HG03571 (cell line): ENCODE data around the gene TP73.
"Not testable (repeated sequence)": the region's sequence is repeated elsewhere in the genome, so short reads cannot be mapped to it uniquely, and the experiment has no call there.

Experiments
- ATAC-seq: cut with Tn5 transposase; IDR thresholded peaks from one replicate; pipeline ENCODE4 v1.9.1; 2021; ENCODE audit not compliant: unreplicated experiment

Gene TP73

DNA sequence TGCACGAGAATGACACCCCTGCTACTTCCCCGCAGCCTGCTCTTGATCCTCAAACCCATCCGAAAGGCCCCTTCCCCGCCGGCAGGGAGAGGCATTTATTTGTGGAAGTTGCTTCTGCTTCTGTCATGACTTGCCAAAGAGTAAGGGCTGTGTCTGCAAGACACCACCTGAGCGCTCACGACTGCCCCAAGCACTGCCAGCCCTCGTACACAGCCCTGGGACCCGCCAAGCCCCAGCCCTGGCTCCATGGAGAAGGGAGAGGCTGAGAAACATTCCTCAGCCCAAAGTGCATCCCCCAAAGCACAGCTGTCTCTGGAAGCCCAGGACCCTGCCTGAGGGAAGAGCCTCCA is 33.8 kb upstream of the TP73 start:
- ATAC-seq: no peak

DNA sequence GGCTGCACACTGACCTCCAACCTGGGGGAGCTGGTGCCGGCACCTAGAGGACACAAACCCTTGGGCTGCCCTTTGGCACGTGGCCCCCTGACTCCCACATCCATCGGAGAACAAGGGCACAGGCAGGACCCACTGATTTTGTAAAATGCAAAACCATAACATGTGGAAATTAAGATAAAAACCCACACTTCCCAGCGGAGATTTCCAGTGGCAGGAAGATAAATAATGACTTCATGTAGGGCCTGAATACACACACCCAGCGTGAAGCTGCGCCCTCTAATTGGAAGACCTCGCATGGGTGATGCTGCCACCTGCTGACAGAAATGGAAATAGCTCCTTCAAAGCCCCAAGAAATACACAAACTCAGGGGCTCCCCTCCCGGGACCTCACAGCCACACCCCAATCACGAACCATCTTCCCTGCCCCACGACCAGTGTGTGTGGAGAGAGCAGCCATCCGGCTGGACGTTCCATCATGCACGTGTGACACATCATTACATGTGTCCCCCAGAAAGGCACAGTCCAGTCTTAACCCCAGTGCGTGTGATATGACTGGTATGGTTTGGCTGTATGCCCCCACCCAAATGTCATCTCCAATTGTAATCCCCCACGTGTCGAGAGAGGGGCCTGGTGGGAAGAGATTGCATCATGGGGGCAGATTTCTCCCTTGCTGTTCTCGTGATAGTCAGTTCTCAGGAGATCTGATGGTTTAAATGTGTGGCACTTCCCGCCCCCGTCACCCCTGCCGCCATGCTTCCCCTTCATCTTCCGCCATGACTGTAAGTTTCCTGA is 33.2 kb upstream of the TP73 start:
- no peak for ATAC-seq

DNA sequence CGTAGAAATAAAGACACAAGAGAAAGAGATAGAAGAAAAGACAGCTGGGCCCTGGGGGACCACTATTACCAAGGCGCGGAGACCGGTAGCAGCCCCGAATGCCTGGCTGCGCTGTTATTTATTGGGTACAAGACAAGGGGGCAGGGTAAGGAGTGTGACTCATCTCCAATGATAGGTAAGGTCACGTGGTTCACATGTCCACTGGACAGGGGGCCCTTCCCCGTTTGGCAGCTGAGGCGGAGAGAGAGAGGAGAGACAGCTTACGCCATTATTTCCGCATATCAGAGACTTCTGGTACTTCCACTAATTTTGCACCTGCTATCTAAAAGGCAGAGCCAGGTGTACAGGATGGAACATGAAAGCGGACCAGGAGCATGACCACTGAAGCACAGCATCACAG is 31.6 kb upstream of the TP73 start:
- no peak for ATAC-seq

DNA sequence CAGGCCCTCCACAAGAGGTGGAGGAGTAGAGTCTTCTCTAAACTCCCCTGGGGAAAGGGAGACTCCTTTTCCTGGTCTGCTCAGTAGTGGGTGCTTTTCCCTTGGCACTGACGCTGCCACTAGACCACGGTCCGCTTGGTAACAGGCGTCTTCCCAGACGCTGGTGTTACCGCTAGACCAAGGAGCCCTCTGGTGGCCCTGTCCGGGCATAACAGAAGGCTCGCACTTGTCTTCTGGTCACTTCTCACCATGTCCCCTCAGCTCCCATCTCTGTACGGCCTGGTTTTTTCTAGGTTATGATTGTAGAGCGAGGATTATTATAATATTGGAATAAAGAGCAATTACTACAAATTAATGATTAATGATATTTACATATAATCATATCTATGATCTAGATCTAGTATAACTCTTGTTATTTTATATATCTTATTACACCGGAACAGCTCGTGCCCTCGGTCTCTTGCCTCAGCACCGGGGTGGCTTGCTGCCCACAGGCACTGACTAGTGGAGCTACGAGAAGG is 31.1 kb upstream of the TP73 start:
- not testable (repeated sequence) for ATAC-seq

DNA sequence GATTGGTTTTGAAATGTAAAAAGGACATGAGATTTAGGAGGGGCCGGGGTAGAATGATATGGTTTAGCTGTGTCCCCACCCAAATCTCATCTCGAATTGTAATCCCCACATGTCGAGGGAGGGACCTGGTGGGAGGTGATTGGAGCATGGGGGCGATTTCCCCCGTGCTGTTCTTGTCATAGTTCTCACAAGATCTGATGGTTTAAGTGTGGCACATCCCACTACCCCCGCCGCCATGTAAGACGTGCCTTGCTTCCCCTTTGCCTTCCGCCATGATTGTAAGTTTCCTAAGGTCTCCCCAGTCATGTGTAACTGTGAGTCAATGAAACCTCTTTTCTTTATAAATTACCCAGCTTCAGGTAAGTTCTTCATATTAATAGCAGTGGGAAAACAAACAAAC is 30.2 kb upstream of the TP73 start:
- ATAC-seq: not testable (repeated sequence)

DNA sequence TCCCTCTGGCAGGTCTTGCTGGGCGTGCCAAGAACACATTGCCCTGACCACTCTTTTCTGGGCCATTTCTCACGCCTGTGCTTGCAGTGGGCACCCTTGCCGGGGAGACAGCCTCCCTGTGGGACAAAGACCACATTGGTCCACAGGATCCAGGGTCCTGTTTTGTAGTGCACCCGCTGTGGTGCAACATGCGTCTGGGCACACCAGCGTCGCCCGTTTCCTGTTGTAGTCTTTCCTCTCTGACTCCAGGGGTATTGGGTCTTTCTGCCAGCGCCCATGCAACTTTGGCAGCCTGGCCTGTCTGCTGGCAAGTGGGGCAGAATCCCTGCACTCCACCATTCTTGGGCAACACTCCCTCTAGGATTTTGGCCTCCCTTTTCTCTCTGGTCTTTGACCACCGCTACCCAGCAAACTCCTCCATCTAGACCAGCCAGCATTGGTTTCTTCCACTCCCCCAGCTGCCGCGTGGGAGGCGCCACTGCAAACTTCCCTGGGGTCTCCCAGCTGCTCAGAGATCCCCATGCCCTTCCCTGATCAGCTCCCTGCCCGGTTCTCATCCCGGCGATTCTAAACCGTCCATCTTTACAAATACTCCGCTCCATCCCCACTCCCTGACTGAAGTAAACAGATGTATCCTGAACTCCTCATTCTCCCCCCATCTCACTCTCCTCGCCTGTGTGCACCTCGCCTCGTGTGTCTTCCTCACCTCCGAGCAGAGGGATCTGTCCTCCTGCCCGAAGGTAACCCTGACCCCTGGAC is 28.7 kb upstream of the TP73 start:
- no peak for ATAC-seq

DNA sequence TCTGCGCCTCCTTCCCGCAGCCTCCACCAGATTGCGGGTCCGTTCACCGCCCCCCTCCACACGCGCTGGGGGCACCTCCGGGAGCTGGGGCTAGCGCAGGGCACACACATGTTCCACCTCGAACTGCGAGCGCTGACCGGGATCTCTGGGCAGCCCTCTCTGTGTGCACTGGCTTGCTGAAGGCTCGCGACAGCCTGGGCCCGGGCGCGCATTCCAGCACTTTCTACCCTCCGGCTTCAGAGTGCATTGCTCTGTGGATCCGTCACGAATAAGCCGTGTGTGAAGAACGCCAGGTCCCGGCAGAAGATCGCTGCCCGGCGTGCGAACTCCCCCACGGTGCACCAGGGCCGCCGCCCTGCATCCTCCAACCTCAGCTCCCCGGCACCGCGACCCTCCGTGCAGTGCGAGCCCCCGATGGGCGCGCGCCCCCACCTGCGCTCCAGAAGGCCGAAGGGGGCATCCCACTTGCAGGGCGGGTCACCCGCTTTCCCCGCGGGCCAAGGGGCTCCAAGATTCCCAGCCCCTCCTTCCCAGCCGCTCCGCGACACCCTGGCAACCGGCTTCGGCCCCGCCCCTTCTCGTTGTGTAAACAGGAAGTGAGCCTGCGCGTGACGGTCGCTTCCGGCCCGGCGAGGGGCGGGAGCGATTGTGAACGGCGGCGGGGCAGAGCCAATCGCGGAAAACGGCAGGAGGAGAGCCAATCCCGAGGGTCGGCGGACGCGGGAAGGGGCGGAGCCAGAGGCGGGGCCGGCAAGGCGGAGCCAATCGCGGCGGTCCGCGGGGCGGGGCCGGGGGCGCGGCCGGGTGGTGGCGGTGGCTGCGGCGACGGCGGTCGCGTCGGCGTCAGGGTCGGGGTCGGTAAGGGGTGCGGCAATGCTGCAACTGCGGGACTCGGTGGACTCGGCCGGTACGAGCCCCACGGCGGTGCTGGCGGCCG is 27.8 kb upstream of the TP73 start, which contains the start of gene TPRG1L:
TSS of gene TPRG1L (plus strand) at position 816 of the 937 bp plus-strand sequence. CDS start at position 874, 58 bp downstream.
- ATAC-seq: peak; percentile 95

DNA sequence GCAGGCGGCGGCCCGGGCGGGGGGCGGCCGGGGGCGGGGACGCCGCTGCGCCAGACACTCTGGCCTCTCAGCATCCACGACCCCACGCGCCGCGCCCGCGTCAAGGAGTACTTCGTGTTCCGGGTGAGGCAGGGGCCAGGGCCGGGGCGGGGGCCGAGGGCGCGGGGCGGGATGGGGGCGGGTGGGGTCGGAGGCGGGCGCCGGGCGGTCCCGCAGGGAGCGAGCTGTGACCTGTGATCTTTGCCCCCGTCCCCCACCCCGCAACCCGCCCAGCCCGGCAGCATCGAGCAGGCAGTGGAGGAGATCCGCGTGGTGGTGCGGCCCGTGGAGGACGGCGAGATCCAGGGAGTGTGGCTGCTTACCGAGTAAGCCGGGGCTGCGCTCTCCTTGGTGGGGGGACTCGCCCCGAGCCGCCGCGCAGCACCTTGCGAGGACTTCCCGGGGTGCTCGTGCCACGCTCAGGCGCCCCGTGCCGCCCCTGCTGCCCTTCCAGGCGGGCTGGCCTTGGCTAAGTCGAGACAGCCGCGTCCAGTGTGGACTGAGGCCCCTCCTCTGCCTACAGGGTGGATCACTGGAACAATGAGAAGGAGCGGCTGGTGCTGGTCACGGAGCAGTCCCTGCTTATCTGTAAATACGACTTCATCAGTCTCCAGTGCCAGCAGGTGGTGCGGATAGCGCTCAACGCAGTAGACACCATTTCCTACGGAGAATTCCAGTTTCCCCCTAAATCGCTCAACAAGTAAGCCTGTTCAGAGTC is 27.0 kb upstream of the TP73 start:
- peak; percentile 9 for ATAC-seq

DNA sequence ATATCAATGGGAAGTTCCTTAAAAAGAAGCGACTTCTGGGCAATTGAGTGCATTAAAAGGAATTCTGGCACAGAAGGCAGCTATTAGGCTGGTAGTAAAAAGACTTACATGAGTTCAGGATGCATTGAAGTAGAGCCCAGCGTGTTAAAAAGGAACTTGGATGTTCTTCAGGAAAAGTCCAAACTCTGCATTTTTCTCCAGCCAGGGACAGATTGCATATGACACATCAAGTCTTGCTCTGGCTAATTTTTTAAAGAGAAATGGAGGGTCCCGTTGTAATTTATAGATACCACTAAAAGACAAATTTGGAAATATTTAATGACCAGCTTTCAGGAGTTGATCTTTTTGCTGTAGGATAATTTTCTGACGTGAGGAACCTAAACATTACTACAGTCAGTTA is 26.3 kb upstream of the TP73 start:
- ATAC-seq: no peak

DNA sequence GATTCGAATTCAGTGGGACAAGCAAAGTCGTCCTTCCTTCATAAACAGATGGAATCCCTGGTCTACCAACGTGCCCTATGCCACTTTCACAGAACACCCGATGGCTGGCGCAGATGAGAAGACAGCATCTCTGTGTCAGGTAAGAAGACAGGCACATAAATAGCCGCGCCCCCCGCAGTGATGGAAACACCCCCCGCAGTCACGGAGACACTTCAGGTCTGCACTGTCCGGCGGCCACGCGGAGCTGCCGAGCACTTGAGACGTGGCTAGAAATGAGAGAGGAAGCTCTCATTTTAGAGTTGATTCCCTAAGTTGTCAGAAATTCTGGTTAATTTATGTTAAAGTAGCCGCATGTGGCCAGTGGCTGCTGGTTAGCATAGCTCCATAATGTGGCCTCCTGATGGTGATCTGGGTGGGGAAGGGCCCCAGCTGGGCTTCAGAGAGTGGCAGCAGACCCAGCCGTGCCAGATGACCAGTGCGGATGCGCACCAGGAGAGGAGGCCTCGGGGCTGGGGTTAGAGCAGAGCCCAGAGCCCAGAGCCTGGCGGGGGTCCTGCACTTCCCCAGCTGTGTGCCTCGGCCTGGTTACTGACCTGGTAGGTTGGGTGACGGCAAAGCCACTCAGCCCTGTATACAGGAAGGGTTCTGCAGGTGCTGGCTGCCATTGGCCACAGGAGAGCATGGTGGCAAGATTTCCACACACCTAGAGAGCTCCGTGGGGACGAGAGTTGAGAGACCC is 24.6 kb upstream of the TP73 start:
- ATAC-seq: no peak

DNA sequence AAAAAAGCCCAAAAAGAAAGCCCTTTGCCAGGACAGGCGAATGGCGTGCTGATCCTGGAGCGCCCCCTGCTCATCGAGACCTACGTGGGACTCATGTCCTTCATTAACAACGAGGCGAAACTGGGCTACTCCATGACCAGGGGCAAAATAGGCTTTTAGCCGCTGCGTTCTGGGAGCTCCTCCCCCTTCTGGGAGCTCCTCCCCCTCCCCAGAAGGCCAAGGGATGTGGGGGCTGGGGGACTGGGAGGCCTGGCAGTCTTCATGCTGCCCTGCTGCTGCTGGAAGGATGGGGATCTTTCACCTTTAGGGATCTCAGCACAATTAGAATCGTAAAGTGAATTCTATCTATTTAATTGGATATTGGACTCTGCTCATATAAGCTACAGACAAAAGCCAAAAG is 23.9 kb upstream of the TP73 start:
- ATAC-seq: no peak

DNA sequence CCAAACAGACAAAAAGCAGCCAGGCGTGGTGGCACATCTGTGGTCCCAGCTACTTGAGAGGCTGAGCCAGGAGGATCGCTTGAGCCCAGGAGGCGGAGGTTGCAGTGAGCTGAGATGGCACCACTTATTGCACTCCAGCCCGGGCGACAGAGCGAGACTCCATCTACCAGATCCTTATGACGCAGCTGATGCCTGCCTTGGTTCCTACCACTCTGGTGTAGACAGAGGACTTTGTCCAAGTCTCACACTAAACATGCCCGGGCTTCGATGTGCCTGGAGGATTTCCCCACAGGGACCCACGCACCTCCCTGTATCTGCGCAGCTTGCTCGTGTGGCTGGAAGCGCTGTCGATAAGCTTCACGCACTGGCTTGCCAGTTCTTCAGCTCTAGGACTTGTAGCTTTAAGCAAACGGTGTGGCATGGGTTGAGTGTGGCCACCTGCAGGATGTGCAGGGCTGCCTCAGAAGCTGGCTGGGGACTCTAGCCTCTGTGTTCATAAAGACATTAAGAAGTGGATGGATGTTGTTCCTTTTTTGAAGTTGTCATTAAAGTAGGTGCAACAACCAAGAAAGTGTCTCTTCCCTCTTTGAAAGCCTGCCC is 22.7 kb upstream of the TP73 start:
- no peak for ATAC-seq

DNA sequence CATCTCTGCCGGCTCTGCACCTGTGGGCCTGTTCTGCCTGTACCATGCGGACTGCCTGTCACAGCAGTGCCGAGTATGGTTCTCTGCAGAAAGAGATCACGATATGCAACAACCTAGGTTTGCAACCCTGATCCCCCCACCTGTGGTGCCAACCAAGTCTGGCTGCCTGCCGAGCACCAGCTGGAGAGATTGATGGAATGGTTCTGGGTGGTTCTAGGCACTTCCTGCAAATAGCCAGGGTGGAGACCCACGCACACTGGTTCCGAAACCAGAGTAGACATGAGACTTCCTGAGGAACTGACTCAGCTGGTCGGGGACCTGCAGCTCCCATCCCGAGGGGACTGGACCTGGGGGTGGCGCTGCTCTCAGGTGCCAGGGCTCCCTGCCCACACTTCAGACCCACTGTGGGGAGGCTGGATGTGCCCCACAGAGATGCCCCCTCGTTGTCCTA is 22.1 kb upstream of the TP73 start:
- ATAC-seq: no peak

DNA sequence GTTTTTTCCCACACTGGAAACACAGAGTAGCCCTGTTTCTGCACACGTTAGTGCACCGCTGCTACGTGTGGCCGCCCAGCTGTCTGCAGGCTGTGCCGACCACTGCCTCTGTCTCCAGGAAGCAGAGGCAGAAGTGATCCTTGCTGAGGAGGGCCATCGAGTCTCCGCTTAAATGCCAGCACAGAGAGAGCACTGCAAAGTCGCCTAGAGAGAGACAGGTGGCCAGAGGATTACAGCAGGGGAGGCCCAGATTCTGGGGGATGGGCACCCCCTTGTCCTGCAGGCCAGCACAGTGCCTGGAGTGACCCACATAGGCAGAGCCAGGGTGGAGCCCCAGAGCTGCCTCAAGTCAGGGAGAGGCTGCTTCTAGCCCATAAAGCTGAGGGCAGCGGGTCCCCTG is 21.4 kb upstream of the TP73 start:
- ATAC-seq: no peak

DNA sequence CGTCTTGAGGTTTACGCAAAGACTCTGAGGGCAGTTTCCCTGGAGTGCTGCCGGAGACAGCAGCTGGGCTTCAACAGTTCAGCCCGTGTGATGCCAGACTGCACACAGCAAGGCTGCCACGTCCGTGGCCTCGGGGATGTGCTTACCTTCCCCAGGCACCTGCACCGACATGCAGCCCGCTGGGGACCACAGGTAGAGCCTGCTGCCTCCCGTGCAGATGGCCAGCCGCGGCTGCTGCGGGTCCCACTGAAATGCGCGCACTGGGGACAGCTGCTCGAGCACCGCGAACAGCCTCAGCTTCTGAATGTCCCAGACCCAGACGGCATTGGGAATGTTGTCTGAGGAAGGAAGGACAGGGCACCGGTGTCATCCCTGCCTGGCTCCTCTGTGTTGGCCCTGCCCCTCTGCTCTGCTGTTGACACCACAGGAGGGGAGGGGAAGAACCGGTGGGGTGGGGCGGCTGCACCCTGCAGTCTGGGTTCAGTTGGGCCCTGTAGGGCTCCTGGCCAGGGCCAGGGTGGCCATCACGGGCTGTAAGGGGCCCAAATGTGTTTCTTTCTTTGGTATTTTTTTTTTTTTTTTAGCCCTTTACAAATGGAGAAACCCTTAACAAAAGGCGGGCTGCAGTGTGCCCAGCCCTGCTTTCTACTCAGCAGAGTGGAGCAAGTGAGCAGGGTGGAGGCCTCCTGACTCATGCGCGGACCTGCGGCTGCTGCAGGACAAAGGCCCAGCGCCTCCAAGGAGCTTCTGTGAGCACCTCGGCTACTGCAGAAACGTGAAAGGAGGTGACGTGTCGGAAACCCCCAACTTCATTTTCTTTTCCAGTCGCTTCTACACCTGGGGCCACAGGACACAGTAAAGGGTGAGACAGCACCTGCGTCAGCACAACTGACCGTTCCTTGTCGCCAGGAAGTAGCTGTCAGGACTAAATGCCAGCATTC is 20.7 kb upstream of the TP73 start:
- no peak for ATAC-seq

DNA sequence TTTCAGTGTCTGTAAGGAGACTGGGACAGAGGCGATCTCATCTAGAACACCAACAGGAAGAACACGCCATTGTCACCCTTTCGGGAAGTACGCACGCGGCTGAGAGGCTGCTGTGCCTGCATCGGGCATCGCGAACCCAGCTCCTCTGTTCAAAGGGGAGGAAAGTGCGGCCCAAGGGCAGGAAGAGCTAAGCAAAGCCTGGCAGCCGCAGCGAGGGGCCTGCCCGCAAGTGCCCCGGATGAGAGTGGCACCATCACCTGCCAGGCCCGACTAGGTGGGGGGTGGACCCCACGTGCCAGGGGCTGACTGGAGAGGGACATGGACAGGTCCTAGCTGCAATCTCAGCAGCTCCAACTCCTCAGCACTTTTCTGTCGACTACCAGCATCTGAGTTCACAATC is 20.0 kb upstream of the TP73 start:
- ATAC-seq: no peak

DNA sequence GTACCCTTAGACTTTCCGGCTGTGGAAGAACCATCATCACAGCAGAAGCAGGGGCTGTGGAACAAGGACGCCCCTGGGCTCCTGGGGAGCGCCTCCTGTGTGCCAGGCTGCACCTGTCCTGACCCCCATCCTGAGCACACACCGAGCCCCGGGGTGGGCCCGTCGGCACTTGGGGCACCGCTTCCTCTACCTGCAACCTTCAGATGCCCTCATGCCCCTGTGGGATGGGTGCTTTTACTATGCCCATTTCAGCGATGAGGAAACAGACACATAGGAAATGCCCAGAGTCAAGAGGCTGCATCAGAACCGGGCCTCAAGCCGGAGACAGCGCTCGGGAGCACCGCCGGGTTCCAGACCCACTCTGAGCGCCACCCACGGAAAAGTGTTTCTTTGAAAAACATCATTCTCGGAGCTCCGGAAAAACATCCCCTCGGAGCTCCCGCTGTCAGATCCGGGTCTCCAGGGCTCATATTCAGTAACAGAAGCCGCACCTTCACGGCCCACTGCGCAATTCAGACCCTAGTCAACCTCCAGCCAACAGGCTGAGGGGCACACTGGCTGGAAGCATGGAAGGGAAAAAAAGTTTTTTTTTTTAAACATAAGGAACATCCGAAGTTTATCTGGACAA is 19.5 kb upstream of the TP73 start:
- no peak for ATAC-seq
